ENCODE data around the gene SLC17A8. TPM values are rescaled to one million over a fixed set of nuclear protein-coding genes. Genes with fewer than 3 reads are reported as not detected.

Gene SLC17A8
- polyA plus RNA-seq, 1 experiment = not detected

DNA sequence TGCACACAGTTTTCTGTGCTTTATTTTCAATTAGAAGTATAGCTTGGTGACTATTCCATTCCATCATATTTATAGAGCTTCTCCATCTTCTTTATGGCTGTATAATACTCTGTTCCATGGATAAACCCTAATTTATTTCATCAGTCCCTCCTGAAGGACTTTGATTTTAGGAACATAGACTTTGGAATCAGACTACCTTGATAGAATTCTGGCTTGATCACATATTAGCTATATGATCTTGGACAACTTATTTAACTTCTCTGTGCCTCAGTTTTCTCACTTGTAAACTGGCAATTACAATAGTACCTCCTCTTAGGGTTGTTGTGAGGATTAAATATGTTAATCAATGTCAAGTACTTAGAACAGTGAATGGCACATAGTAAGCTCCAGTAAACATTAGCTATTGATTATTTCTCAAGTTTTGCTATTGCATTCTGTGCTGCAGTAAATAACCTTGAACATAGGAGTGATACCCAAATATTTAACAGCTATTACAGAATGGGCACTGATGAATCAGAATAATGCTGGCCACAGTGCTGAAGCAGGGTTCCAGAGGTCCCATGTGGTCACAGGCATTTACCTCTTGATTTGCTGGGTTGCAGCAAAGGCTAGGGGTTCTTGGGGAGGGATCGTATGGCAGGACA, 104.6 kb downstream of the SLC17A8 start:
- H3K4me3 ChIP-seq (ENCODE audit: low read depth, low read length) = no peak overlapping the region
- DNase-seq (ENCODE audit: low read depth, low spot score) = no peak
- no peaks in the 10 kb centered on the region for H3K27me3 ChIP-seq (ENCODE audit: control insufficient read depth, insufficient read depth, low read length)
- no peak overlapping the region for H3K27ac ChIP-seq (ENCODE audit: low read depth, low read length)
- no peak for TF ChIP-seq CTCF (IDR thresholded peaks at IDR 0.05; ENCODE audit: low read depth, low read length)
- POLR2A ChIA-PET = no interaction called here
- CTCF ChIA-PET = no interaction called here
- no peaks in the 10 kb centered on the region for H3K9me3 ChIP-seq (ENCODE audit: control insufficient read depth, insufficient read depth, low read length)

DNA sequence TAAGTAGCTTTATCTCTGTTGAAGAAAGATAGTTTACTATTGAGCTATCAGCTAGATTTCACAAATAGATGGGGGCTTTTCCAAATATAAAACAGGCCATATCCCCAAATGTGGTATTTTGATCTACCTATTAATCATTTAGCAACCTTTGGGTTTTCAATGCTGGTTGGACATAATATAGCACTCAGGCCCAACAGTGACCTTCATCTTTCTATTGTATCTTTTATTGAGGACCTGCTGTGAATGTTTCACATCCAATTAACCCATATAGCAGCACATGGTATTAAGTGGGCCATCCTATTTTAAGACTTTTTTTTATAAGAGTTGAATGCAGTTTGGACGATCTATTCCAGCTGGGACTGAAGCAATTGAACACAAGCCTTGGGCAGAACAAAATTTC, 106.8 kb downstream of the SLC17A8 start:
- no peaks in the 10 kb centered on the region for H3K9me3 ChIP-seq (ENCODE audit: control insufficient read depth, insufficient read depth, low read length)
- no peak for TF ChIP-seq CTCF (IDR thresholded peaks at IDR 0.05; ENCODE audit: low read depth, low read length)
- ChIA-PET CTCF (no interaction called here), POLR2A (no interaction called here)
- H3K27me3 ChIP-seq (ENCODE audit: control insufficient read depth, insufficient read depth, low read length) = no peaks in the 10 kb centered on the region
- H3K27ac ChIP-seq (ENCODE audit: low read depth, low read length) = no peak overlapping the region
- no peak overlapping the region for H3K4me3 ChIP-seq (ENCODE audit: low read depth, low read length)
- DNase-seq (ENCODE audit: low read depth, low spot score) = no peak

DNA sequence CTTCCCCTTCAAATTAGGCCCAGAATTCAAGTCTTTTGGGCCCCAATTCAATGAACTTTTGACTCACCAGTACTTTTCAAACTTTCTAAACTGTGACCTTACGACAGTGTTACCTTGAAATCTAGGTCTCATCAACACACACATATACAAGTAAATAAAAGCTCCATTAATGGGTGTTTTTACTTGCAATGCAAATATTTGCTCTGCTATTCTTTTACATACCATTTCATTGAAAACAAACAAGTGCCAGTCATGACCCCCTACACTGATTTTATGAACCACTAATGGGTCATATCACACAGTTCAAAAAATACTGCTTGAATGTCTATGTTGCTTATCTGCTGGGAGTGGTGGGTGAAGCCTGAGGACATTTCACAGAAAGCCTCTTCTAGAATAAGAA, 107.7 kb downstream of the SLC17A8 start:
- POLR2A ChIA-PET = no interaction called here
- H3K9me3 ChIP-seq (ENCODE audit: control insufficient read depth, insufficient read depth, low read length) = no peaks in the 10 kb centered on the region
- H3K4me3 ChIP-seq (ENCODE audit: low read depth, low read length) = no peak overlapping the region
- CTCF ChIA-PET = no interaction called here
- no peak overlapping the region for H3K27ac ChIP-seq (ENCODE audit: low read depth, low read length)
- no peaks in the 10 kb centered on the region for H3K27me3 ChIP-seq (ENCODE audit: control insufficient read depth, insufficient read depth, low read length)
- TF ChIP-seq CTCF (IDR thresholded peaks at IDR 0.05; ENCODE audit: low read depth, low read length) = no peak
- no peak for DNase-seq (ENCODE audit: low read depth, low spot score)

DNA sequence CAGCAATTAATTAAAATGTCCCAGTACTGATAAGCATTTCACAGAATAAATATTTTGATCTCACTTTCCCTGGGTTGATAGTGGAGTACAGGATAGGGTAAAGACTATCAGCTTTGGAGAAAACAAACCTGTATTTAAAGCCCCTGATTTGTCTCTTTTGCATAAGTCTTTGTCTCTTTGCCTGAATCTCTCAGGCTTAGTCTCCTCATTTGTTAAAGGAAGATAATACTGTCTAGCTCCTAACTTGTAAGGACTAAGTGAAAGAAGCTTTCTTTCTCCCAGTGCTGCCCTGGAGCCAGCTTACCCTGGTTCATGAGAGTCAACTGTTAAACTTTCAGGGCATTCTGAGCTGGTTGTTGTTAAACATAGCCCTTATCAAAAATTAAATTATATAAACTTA, 111.3 kb downstream of the SLC17A8 start:
- peaks cover 2% of the 10 kb centered on the region for H3K27me3 ChIP-seq (ENCODE audit: control insufficient read depth, insufficient read depth, low read length)
- DNase-seq (ENCODE audit: low read depth, low spot score) = no peak
- no peak for TF ChIP-seq CTCF (IDR thresholded peaks at IDR 0.05; ENCODE audit: low read depth, low read length)
- no peaks in the 10 kb centered on the region for H3K9me3 ChIP-seq (ENCODE audit: control insufficient read depth, insufficient read depth, low read length)
- no peak overlapping the region for H3K27ac ChIP-seq (ENCODE audit: low read depth, low read length)
- POLR2A ChIA-PET = no interaction called here
- no peak overlapping the region for H3K4me3 ChIP-seq (ENCODE audit: low read depth, low read length)
- CTCF ChIA-PET = no interaction called here

Other genes starting within 250 kb of the SLC17A8 start
- 21.2 and 28.9 TPM in 2 replicates for gene BLTP3B, start 214.2 kb upstream of the SLC17A8 start, polyA plus RNA-seq (2011; rRNA removed)
- gene ACTR6, start 156.3 kb upstream of the SLC17A8 start, polyA plus RNA-seq (2011; rRNA removed) = 15.2 and 23.8 TPM in 2 replicates
- gene DEPDC4, start 90.0 kb upstream of the SLC17A8 start, polyA plus RNA-seq (2011; rRNA removed) = 0.76 and 1.3 TPM in 2 replicates
- gene SCYL2, start 89.9 kb upstream of the SLC17A8 start, polyA plus RNA-seq (2011; rRNA removed) = 35.4 and 50.3 TPM in 2 replicates
- not detected in 2 replicates for gene NR1H4, start 116.8 kb downstream of the SLC17A8 start, polyA plus RNA-seq (2011; rRNA removed)
- gene GAS2L3, start 216.6 kb downstream of the SLC17A8 start, polyA plus RNA-seq (2011; rRNA removed) = 5.6 and 9.1 TPM in 2 replicates

All from AG04450 (cell line).